ENCODE results near the gene KCNJ15.

KCNJ15 gene

GRCh38 chr21:38312822-38313221 is 56.0 kb downstream of the KCNJ15 start:
- Histone ChIP-seq H3K4me1 (ENCODE audit: control insufficient read depth, insufficient read depth, low read length) (peaks cover 8% of the 10 kb centered on the region; the same call in 1 of the 2 replicates), H3K4me3 (ENCODE audit: low read depth, low read length) (no peak overlapping the region), H3K9ac (ENCODE audit: low read length) (no peak overlapping the region), H3K27me3 (ENCODE audit: control insufficient read depth, insufficient read depth, low read length) (no peaks in the 10 kb centered on the region), H3K9me3 (ENCODE audit: control insufficient read depth, insufficient read depth, low read depth, low read length) (no peaks in the 10 kb centered on the region), H3K36me3 (ENCODE audit: control insufficient read depth, insufficient read depth, low read length) (no peaks in the 10 kb centered on the region), H3K27ac (ENCODE audit: low read depth, low read length) (no peak overlapping the region)

GRCh38 chr21:38314558-38314957 is 57.8 kb downstream of the KCNJ15 start:
- Histone ChIP-seq H3K4me1 (ENCODE audit: control insufficient read depth, insufficient read depth, low read length) (peaks cover 8% of the 10 kb centered on the region; the same call in 1 of the 2 replicates), H3K9ac (ENCODE audit: low read length) (no peak overlapping the region)

DNA sequence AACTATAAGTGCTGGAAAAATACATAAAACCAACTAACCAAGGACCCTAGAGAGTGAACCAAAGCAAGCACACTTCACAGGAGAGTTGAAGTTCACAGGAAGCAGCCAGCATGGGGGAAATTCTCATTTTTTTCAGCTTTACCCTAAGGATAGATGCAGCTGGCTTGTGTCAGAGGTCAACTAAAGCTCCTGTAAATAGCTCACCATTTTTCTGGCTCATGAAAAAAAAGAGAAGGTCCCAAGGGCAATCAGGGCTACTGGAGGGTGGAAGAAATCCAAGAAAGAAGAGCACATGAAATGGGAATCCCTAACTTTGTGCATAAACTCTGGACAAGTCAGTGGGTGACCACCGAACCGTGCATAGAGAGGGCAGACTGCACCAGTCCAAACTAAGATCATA is 58.3 kb downstream of the KCNJ15 start:
- H3K9me3 ChIP-seq (ENCODE audit: control insufficient read depth, insufficient read depth, low read depth, low read length): no peaks in the 10 kb centered on the region

More at GRCh38 chr21:38314558-38314957, 57.8 kb downstream of the KCNJ15 start:
- H3K36me3 ChIP-seq (ENCODE audit: control insufficient read depth, insufficient read depth, low read length): no peaks in the 10 kb centered on the region
- no peak overlapping the region for H3K4me3 ChIP-seq (ENCODE audit: low read depth, low read length)
- H3K27ac ChIP-seq (ENCODE audit: low read depth, low read length): no peak overlapping the region
- no peaks in the 10 kb centered on the region for H3K27me3 ChIP-seq (ENCODE audit: control insufficient read depth, insufficient read depth, low read length)
- H3K9me3 ChIP-seq (ENCODE audit: control insufficient read depth, insufficient read depth, low read depth, low read length): no peaks in the 10 kb centered on the region

GRCh38 chr21:38319781-38320180 is 63.0 kb downstream of the KCNJ15 start:
- H3K27ac ChIP-seq (ENCODE audit: low read depth, low read length): no peak overlapping the region
- H3K9me3 ChIP-seq (ENCODE audit: control insufficient read depth, insufficient read depth, low read depth, low read length): peaks cover 3% of the 10 kb centered on the region; the same call in 1 of the 2 replicates
- no peaks in the 10 kb centered on the region for H3K27me3 ChIP-seq (ENCODE audit: control insufficient read depth, insufficient read depth, low read length)
- H3K4me3 ChIP-seq (ENCODE audit: low read depth, low read length): no peak overlapping the region
- peaks cover 12% of the 10 kb centered on the region for H3K4me1 ChIP-seq (ENCODE audit: control insufficient read depth, insufficient read depth, low read length)
- H3K9ac ChIP-seq (ENCODE audit: low read length): no peak overlapping the region
- no peaks in the 10 kb centered on the region for H3K36me3 ChIP-seq (ENCODE audit: control insufficient read depth, insufficient read depth, low read length)

More for the DNA sequence above, 58.3 kb downstream of the KCNJ15 start:
- peaks cover 8% of the 10 kb centered on the region; the same call in 1 of the 2 replicates for H3K4me1 ChIP-seq (ENCODE audit: control insufficient read depth, insufficient read depth, low read length)
- no peak overlapping the region for H3K27ac ChIP-seq (ENCODE audit: low read depth, low read length)
- H3K36me3 ChIP-seq (ENCODE audit: control insufficient read depth, insufficient read depth, low read length): no peaks in the 10 kb centered on the region
- H3K27me3 ChIP-seq (ENCODE audit: control insufficient read depth, insufficient read depth, low read length): no peaks in the 10 kb centered on the region
- H3K4me3 ChIP-seq (ENCODE audit: low read depth, low read length): no peak overlapping the region
- no peak overlapping the region for H3K9ac ChIP-seq (ENCODE audit: low read length)

DNA sequence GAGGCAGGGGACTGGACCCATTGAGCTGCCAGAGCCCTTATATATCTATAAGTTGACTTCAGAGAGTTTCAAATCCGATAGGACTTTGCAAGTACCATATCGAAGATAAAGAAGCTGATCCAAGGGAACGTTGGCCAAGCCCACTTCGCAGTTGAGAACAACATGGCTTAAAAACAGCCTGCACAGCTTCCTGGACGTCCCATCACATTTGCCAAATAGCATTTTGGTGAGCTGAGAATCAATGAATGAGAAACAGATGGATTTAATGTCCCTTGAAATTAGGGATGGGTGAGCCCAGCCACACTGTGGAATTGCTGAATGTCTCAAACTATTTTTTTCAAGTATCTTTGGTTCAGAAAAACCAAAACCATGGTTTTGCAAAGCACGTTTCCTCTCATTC is 64.8 kb downstream of the KCNJ15 start:
- Histone ChIP-seq H3K9ac (ENCODE audit: low read length) (no peak overlapping the region), H3K27ac (ENCODE audit: low read depth, low read length) (no peak overlapping the region), H3K4me3 (ENCODE audit: low read depth, low read length) (no peak overlapping the region), H3K4me1 (ENCODE audit: control insufficient read depth, insufficient read depth, low read length) (peaks cover 21% of the 10 kb centered on the region), H3K9me3 (ENCODE audit: control insufficient read depth, insufficient read depth, low read depth, low read length) (peaks cover 3% of the 10 kb centered on the region; the same call in 1 of the 2 replicates), H3K27me3 (ENCODE audit: control insufficient read depth, insufficient read depth, low read length) (no peaks in the 10 kb centered on the region), H3K36me3 (ENCODE audit: control insufficient read depth, insufficient read depth, low read length) (no peaks in the 10 kb centered on the region)

DNA sequence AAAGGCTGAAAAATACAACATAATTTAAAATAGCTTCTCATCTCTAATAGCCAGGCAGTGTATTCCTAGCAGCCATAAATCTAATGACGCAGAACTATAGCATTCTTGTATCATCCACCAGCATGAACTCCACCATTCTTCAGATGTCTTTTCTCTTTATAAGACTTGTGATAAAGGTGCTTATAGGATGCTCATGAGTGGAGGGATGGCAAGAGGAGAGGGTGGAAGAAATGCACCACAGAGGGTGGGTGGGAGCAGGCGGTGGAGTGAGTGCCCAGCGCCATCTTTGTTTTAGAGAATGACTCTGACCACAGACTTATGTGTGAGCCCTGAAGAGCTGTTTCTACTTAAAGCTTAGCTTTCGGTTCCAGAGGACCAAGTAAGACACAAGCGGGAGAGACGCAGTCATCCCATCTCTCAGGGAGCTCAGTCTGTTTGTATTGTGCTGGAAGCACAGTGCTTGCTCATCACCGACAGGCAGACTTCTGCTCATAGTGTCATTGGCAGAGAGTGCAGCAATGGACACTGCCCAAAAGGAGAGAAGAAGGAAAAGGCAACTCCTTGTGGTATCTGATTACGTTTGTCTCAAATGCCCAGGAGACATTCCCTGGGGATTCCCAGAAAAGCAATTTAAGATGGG is 65.6 kb downstream of the KCNJ15 start:
- Histone ChIP-seq H3K9me3 (ENCODE audit: control insufficient read depth, insufficient read depth, low read depth, low read length) (peaks cover 3% of the 10 kb centered on the region; the same call in 1 of the 2 replicates), H3K36me3 (ENCODE audit: control insufficient read depth, insufficient read depth, low read length) (no peaks in the 10 kb centered on the region), H3K4me1 (ENCODE audit: control insufficient read depth, insufficient read depth, low read length) (peaks cover 21% of the 10 kb centered on the region), H3K4me3 (ENCODE audit: low read depth, low read length) (no peak overlapping the region), H3K27ac (ENCODE audit: low read depth, low read length) (no peak overlapping the region), H3K27me3 (ENCODE audit: control insufficient read depth, insufficient read depth, low read length) (no peaks in the 10 kb centered on the region), H3K9ac (ENCODE audit: low read length) (no peak overlapping the region)

- Histone ChIP-seq H3K4me1 (ENCODE audit: control insufficient read depth, insufficient read depth, low read length) (peaks cover 21% of the 10 kb centered on the region), H3K27ac (ENCODE audit: low read depth, low read length) (no peak overlapping the region), H3K9ac (ENCODE audit: low read length) (no peak overlapping the region), H3K27me3 (ENCODE audit: control insufficient read depth, insufficient read depth, low read length) (no peaks in the 10 kb centered on the region), H3K36me3 (ENCODE audit: control insufficient read depth, insufficient read depth, low read length) (no peaks in the 10 kb centered on the region), H3K9me3 (ENCODE audit: control insufficient read depth, insufficient read depth, low read depth, low read length) (peaks cover 3% of the 10 kb centered on the region; the same call in 1 of the 2 replicates), H3K4me3 (ENCODE audit: low read depth, low read length) (0 out of 2 replicates have a peak overlapping the region, but pooled peaks have one; percentile 9)
Measured at GRCh38 chr21:38323721-38324531, 67.1 kb downstream of the KCNJ15 start.

- Histone ChIP-seq H3K36me3 (ENCODE audit: control insufficient read depth, insufficient read depth, low read length) (no peaks in the 10 kb centered on the region), H3K27me3 (ENCODE audit: control insufficient read depth, insufficient read depth, low read length) (no peaks in the 10 kb centered on the region), H3K4me1 (ENCODE audit: control insufficient read depth, insufficient read depth, low read length) (peaks cover 21% of the 10 kb centered on the region), H3K4me3 (ENCODE audit: low read depth, low read length) (no peak overlapping the region), H3K9me3 (ENCODE audit: control insufficient read depth, insufficient read depth, low read depth, low read length) (peaks cover 3% of the 10 kb centered on the region; the same call in 1 of the 2 replicates), H3K27ac (ENCODE audit: low read depth, low read length) (no peak overlapping the region), H3K9ac (ENCODE audit: low read length) (no peak overlapping the region)
Measured at GRCh38 chr21:38325216-38325615, 68.4 kb downstream of the KCNJ15 start.

DNA sequence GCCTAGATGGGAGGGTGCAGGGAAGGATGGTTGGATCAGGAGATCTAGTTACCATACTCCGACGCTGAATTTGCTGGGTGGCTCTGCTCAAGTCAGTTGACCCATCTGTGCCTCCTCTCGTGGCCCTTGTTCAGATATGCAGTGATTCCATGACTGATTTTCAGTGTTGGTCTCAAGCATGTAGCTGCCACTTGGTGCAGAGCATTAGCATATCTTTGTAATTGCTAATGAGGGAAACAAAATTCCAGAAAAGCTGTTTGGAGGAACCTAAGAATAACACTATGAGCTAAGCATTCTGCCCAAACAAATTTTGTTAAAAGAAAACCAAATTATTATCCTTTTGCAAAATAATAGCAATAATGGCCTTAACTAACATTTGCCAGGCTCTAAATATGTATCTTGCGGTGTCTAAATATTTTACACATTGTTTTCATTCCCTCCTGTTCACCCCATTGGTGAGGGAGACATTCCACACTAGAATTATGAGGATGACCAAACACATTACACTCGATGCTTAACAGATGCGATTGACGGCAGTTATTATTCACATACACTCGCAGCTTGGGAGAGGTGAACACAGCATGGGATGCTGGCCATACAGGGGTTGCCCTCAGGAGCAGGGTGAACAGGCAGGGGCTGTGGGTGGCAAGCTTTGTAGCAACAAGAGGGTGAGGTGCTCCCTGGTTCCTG is 69.1 kb downstream of the KCNJ15 start:
- no peaks in the 10 kb centered on the region for H3K36me3 ChIP-seq (ENCODE audit: control insufficient read depth, insufficient read depth, low read length)
- H3K27me3 ChIP-seq (ENCODE audit: control insufficient read depth, insufficient read depth, low read length): no peaks in the 10 kb centered on the region
- H3K9ac ChIP-seq (ENCODE audit: low read length): no peak overlapping the region
- no peak overlapping the region for H3K4me3 ChIP-seq (ENCODE audit: low read depth, low read length)
- no peak overlapping the region for H3K27ac ChIP-seq (ENCODE audit: low read depth, low read length)
- H3K4me1 ChIP-seq (ENCODE audit: control insufficient read depth, insufficient read depth, low read length): peaks cover 21% of the 10 kb centered on the region
- peaks cover 3% of the 10 kb centered on the region; the same call in 1 of the 2 replicates for H3K9me3 ChIP-seq (ENCODE audit: control insufficient read depth, insufficient read depth, low read depth, low read length)

DNA sequence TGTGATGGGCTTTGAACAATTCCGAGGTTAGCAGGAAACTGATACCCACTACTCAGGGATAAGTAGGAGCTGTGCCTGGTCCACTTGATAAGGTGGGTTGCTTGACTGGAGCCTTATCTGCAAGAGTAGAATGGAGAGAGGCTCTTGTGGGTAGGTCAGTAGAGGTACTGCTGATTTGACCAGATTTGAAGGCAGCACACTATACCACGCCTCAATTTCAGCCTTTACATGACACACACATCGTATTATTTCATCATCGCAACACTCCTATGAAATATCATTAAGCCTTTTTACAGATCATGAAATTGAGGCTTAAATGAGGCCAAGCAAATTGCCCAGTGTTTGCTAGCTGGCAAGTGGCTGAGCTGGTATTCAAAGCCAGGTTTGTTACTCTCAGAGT is 69.6 kb downstream of the KCNJ15 start:
- Histone ChIP-seq H3K4me1 (ENCODE audit: control insufficient read depth, insufficient read depth, low read length) (peaks cover 21% of the 10 kb centered on the region), H3K27ac (ENCODE audit: low read depth, low read length) (no peak overlapping the region)

More for the DNA sequence above, 69.6 kb downstream of the KCNJ15 start:
- no peak overlapping the region for H3K9ac ChIP-seq (ENCODE audit: low read length)
- peaks cover 3% of the 10 kb centered on the region; the same call in 1 of the 2 replicates for H3K9me3 ChIP-seq (ENCODE audit: control insufficient read depth, insufficient read depth, low read depth, low read length)
- H3K36me3 ChIP-seq (ENCODE audit: control insufficient read depth, insufficient read depth, low read length): no peaks in the 10 kb centered on the region
- H3K4me3 ChIP-seq (ENCODE audit: low read depth, low read length): no peak overlapping the region
- no peaks in the 10 kb centered on the region for H3K27me3 ChIP-seq (ENCODE audit: control insufficient read depth, insufficient read depth, low read length)

All from HUES6 (cell line).